Measurements from ENCODE around the gene DSC1.
"Not testable (repeated sequence)": the region's sequence is repeated elsewhere in the genome, so short reads cannot be mapped to it uniquely, and the experiment has no call there.

DSC1 gene

GRCh38 chr18:31129398-31130115 lies 33.1 kb downstream of the DSC1 start:
- no peak for DNase-seq (ENCODE audit: low read depth)
- TF ChIP-seq CTCF (IDR thresholded peaks at IDR 0.05; ENCODE audit: control insufficient read depth, extremely low read depth, insufficient read depth) = no peak
- H3K4me3 ChIP-seq (ENCODE audit: low read depth, low read length) = no peak overlapping the region

- TF ChIP-seq CTCF (IDR thresholded peaks at IDR 0.05; ENCODE audit: control insufficient read depth, extremely low read depth, insufficient read depth) = no peak
- no peak overlapping the region for H3K4me3 ChIP-seq (ENCODE audit: low read depth, low read length)
- DNase-seq (ENCODE audit: low read depth) = no peak
These were observed 36.8 kb downstream of the DSC1 start for GRCh38 chr18:31125878-31126277.

- not testable (repeated sequence) for DNase-seq (ENCODE audit: low read depth); H3K4me3 ChIP-seq (ENCODE audit: low read depth, low read length)
These were observed 39.5 kb downstream of the DSC1 start for GRCh38 chr18:31123125-31123524.

GRCh38 chr18:31120594-31120993 lies 42.1 kb downstream of the DSC1 start:
- no peak for TF ChIP-seq CTCF (IDR thresholded peaks at IDR 0.05; ENCODE audit: control insufficient read depth, extremely low read depth, insufficient read depth)
- no peak overlapping the region for H3K4me3 ChIP-seq (ENCODE audit: low read depth, low read length)
- DNase-seq (ENCODE audit: low read depth) = no peak

- TF ChIP-seq CTCF (IDR thresholded peaks at IDR 0.05; ENCODE audit: control insufficient read depth, extremely low read depth, insufficient read depth) = no peak
- DNase-seq (ENCODE audit: low read depth) = no peak
- no peak overlapping the region for H3K4me3 ChIP-seq (ENCODE audit: low read depth, low read length)
These were observed 45.6 kb downstream of the DSC1 start for GRCh38 chr18:31116853-31117595.

- H3K4me3 ChIP-seq (ENCODE audit: low read depth, low read length) = no peak overlapping the region
- TF ChIP-seq CTCF (IDR thresholded peaks at IDR 0.05; ENCODE audit: control insufficient read depth, extremely low read depth, insufficient read depth) = no peak
- DNase-seq (ENCODE audit: low read depth) = no peak
These were observed 49.9 kb downstream of the DSC1 start for GRCh38 chr18:31112804-31113203.

GRCh38 chr18:31105733-31106132 lies 56.9 kb downstream of the DSC1 start:
- no peak for DNase-seq (ENCODE audit: low read depth)

More at GRCh38 chr18:31105733-31106132, 56.9 kb downstream of the DSC1 start:
- no peak overlapping the region for H3K4me3 ChIP-seq (ENCODE audit: low read depth, low read length)
- no peak for TF ChIP-seq CTCF (IDR thresholded peaks at IDR 0.05; ENCODE audit: control insufficient read depth, extremely low read depth, insufficient read depth)
